Thyroid gland (tissue), 4 donors: ENCODE data around the gene TTLL5. TPM values are rescaled to one million over a fixed set of nuclear protein-coding genes. Genes with fewer than 3 reads are reported as not detected.

Source experiments
- DNase-seq, 2 donors: peaks; one replicate each; pipeline ENCODE4 v3.0.0-alpha.2; 2019
- H3K27ac ChIP-seq, 3 donors: fragments of 200-600 bp; sonication (generic); 1 replicate in 2 of 3; 2 replicates in 1 of 3; pipeline ENCODE4 v1.5.1; 2016 to 2019; ENCODE audit warnings: mild to moderate bottlenecking in 1 of 3, moderate library complexity in 1 of 3
- H3K27me3 ChIP-seq: fragments of 200-600 bp; sonication (generic); one replicate; pipeline ENCODE4 v1.5.1; 2019
- H3K36me3 ChIP-seq, 2 donors: fragments of 200-600 bp; sonication (generic); one replicate each; pipeline ENCODE4 v1.5.1; 2016 to 2019
- H3K4me1 ChIP-seq, 2 donors: fragments of 200-600 bp; sonication (generic); one replicate each; pipeline ENCODE4 v1.5.1; 2017 to 2019
- H3K4me3 ChIP-seq, 3 donors: fragments of 200-600 bp; sonication (generic); replicated peaks in 1 of 3; 1 replicate in 2 of 3; 2 replicates in 1 of 3; pipeline ENCODE4 v1.5.1; 2016; ENCODE audit warnings: mild to moderate bottlenecking in 1 of 3
- H3K9me3 ChIP-seq: fragments of 200-600 bp; sonication (generic); one replicate; pipeline ENCODE4 v1.5.1; 2017
- POLR2A ChIP-seq, 2 donors: fragments of 450-650 bp; IDR thresholded peaks; one replicate each; pipeline ENCODE4 v1.6.1; 2017; ENCODE audit warnings: antibody characterized with exemption in 2 of 2, mild to moderate bottlenecking in 2 of 2, moderate library complexity in 1 of 2
- WGBS, 2 donors: methylation state at CpG; one replicate each; pipeline ENCODE4 v1.1.5; 2017; 5-methylcytosine and 5-hydroxymethylcytosine counted together
- intact Hi-C: fragments of 100-400 bp; cut with DNase I; formaldehyde crosslinking; loops from one replicate; pipeline ENCODE4 v1.15.1; 2023
- total RNA-seq, 4 donors: library from RNA; depleted of rRNA; stranded (reverse); fragments of >200 nt; gene quantifications; one replicate each; pipeline ENCODE4 v1.2.3, GENCODE V29; 2016
- TF ChIP-seq, protein P1 (sequence below), 6 experiments: fragments of 200-600 bp in 3 of 6; fragments of 450-650 bp in 3 of 6; sonication (generic) in 3 of 6; IDR thresholded peaks; one replicate each; pipeline ENCODE4 v1.5.1; 2016 to 2019; ENCODE audit warnings: antibody characterized with exemption in 6 of 6, mild to moderate bottlenecking in 2 of 6, inconsistent platforms in 1 of 6, moderate library complexity in 1 of 6

Gene TTLL5
- total RNA-seq, 4 donors from 2014 or later = 31.8 to 65.1 (median 35.7) TPM

DNA sequence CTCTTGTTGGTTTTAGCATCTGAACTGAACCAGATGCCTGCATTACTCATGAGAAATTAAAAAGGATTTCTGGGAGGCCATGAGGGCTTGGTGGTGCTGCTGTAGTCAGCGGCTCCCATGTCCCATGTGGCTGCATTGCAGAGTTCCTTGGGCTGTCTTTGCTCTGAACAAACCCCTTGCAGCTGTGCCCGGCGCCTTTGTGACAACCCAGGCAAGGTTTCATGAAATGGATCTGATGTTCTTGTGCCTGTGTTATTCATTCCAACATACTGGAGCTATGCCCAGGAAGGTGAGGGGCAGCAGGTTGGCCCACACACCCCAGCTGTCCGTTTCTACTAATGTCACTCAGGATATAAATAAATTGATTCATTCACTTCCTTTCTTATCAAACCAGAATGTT, 280.0 kb downstream of the TTLL5 start:
- intact Hi-C loops = no loop called here
- WGBS, 2 donors = 88 to 93% methylated on average over 4 of the region's 4 CpGs
- H3K27ac ChIP-seq = no peak overlapping the region
- H3K36me3 ChIP-seq = no peaks in the 10 kb centered on the region
- no peak for DNase-seq
- H3K4me3 ChIP-seq = no peak overlapping the region
- no peaks in the 10 kb centered on the region for H3K4me1 ChIP-seq
- TF ChIP-seq, protein P1, sequence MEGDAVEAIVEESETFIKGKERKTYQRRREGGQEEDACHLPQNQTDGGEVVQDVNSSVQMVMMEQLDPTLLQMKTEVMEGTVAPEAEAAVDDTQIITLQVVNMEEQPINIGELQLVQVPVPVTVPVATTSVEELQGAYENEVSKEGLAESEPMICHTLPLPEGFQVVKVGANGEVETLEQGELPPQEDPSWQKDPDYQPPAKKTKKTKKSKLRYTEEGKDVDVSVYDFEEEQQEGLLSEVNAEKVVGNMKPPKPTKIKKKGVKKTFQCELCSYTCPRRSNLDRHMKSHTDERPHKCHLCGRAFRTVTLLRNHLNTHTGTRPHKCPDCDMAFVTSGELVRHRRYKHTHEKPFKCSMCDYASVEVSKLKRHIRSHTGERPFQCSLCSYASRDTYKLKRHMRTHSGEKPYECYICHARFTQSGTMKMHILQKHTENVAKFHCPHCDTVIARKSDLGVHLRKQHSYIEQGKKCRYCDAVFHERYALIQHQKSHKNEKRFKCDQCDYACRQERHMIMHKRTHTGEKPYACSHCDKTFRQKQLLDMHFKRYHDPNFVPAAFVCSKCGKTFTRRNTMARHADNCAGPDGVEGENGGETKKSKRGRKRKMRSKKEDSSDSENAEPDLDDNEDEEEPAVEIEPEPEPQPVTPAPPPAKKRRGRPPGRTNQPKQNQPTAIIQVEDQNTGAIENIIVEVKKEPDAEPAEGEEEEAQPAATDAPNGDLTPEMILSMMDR (IDR thresholded peaks at IDR 0.05) = no peak
- no peak for TF ChIP-seq POLR2A (IDR thresholded peaks at IDR 0.05)
- H3K9me3 ChIP-seq = no peaks in the 10 kb centered on the region
- no peaks in the 10 kb centered on the region for H3K27me3 ChIP-seq

DNA sequence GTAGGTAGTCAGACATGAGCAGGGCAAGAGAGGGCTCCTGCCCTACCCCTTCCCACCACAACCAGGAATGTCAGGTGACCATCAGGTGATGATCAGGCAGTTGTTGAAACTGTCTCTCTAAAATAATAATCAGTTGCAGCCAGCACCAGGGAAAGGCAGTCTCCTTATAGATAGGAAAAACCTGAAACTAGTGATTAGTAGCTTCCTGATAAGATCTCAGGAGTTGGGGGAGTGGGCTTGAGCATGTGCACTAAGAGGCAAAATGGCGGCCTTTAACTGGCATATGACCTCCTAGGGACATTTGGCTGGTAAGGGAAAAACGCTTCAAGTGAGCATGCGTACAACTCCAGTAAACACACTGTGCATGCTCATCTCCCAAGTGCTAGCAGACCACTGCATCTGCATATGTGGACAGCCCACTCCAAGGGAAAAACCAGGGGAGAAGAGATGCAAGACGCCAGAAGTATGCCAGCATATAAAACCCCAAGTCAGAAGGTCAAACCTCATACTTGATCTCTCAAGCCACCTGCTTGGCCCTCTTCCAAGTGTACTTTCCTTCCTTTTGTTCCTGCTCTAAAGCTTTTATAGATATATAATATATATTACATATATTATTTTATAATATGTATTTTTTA, 283.7 kb downstream of the TTLL5 start:
- H3K4me1 ChIP-seq = no peaks in the 10 kb centered on the region
- no peak overlapping the region for H3K27ac ChIP-seq
- no peak overlapping the region for H3K4me3 ChIP-seq
- WGBS, 2 donors = 94 to 98% methylated on average over 4 of the region's 4 CpGs
- H3K9me3 ChIP-seq = no peaks in the 10 kb centered on the region
- H3K27me3 ChIP-seq = no peaks in the 10 kb centered on the region
- no peaks in the 10 kb centered on the region for H3K36me3 ChIP-seq
- intact Hi-C loops = no loop called here
- TF ChIP-seq POLR2A (IDR thresholded peaks at IDR 0.05) = no peak
- TF ChIP-seq, protein P1 (IDR thresholded peaks at IDR 0.05) = no peak
- DNase-seq = no peak

DNA sequence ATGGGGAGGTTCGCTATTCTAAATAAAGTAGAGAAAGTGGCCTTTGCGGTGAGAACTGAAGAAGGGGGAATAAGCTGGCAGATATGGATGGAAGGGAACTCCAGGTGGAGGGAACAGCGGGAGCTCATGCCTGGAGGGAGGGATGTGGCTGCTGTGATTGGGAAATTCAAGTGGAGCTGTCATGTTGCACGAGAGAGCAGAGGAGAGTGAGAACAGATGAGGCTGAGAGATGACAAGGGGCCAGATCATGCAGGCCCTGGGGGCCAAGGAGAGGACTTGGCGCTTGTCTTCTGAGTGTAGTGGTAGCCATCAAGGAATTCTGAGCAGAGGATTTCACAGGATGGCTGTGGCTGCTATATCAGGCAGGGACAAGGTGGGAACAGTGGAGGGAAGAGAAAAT, 285.7 kb downstream of the TTLL5 start:
- DNase-seq = no peak
- H3K36me3 ChIP-seq = no peaks in the 10 kb centered on the region
- H3K9me3 ChIP-seq = no peaks in the 10 kb centered on the region
- TF ChIP-seq POLR2A (IDR thresholded peaks at IDR 0.05) = no peak
- TF ChIP-seq, protein P1 (IDR thresholded peaks at IDR 0.05) = no peak
- WGBS, 2 donors = 88 to 91% methylated on average over 5 of the region's 5 CpGs
- no peak overlapping the region for H3K27ac ChIP-seq
- intact Hi-C loops = no loop called here
- H3K27me3 ChIP-seq = no peaks in the 10 kb centered on the region
- H3K4me3 ChIP-seq = no peak overlapping the region
- H3K4me1 ChIP-seq = no peaks in the 10 kb centered on the region

DNA sequence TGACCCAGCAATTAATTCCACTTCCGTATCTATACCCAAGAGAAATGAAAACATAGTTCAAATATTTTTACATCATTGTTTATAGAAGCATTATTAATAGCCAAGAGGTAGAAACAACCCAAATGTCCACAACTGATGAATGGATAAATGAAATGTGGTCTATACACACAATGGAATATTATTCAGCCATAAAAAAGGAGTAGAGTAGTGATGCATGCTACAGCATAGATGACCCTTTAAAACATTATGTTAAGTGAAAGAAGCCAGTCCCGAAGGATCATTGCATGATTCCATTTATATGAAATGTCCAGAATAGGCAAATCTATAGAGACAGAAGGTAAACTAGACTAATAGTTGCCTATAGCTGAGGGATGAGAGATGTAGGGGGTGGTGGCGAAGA, 291.4 kb downstream of the TTLL5 start:
- DNase-seq = no peak
- no peak overlapping the region for H3K27ac ChIP-seq
- intact Hi-C loops = no loop called here
- no peaks in the 10 kb centered on the region for H3K27me3 ChIP-seq
- H3K36me3 ChIP-seq = no peaks in the 10 kb centered on the region
- no peak overlapping the region for H3K4me3 ChIP-seq
- no peaks in the 10 kb centered on the region for H3K9me3 ChIP-seq
- TF ChIP-seq, protein P1 (IDR thresholded peaks at IDR 0.05) = no peak
- no peak for TF ChIP-seq POLR2A (IDR thresholded peaks at IDR 0.05)
- no peaks in the 10 kb centered on the region for H3K4me1 ChIP-seq
- 94% methylated on average over 3 of the region's 3 CpGs for WGBS, 2 donors

DNA sequence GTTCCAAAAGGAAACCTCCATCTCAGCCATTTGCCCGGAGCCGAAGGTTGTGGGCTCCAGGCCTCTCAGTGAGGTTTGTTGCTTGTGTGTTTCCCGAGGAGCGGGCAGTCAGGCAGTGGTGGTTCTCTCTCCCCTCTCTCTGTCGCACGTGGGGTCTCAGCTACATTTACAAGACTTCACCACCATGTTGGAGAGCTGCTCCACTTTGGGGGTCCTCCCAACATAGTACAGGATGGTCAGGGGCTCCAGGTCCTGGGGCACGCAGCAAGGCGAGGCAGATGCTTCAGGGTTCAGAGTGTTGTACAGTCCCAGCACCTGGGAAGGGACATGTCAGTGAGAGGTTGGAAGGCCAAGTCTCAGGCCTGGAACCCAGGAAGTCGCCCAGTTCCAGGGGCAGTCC, 298.0 kb downstream of the TTLL5 start:
- 93 to 95% methylated on average over 7 to 9 of the region's 9 CpGs for WGBS, 2 donors
- H3K4me3 ChIP-seq = no peak overlapping the region
- intact Hi-C loops = no loop called here
- no peaks in the 10 kb centered on the region for H3K9me3 ChIP-seq
- no peak overlapping the region for H3K27ac ChIP-seq
- TF ChIP-seq, protein P1 (IDR thresholded peaks at IDR 0.05) = no peak
- TF ChIP-seq POLR2A (IDR thresholded peaks at IDR 0.05) = no peak
- no peak for DNase-seq
- H3K4me1 ChIP-seq = no peaks in the 10 kb centered on the region
- H3K27me3 ChIP-seq = no peaks in the 10 kb centered on the region
- peaks cover 0 to 8% of the 10 kb centered on the region in 2 donors for H3K36me3 ChIP-seq
